Measurements from ENCODE around the gene PALM. TPM values are rescaled to one million over a fixed set of nuclear protein-coding genes. Genes with fewer than 3 reads are reported as not detected.

PALM gene
- total RNA-seq, 1 experiment from 2014 or later = 22.1 TPM

- TF ChIP-seq, protein P1, sequence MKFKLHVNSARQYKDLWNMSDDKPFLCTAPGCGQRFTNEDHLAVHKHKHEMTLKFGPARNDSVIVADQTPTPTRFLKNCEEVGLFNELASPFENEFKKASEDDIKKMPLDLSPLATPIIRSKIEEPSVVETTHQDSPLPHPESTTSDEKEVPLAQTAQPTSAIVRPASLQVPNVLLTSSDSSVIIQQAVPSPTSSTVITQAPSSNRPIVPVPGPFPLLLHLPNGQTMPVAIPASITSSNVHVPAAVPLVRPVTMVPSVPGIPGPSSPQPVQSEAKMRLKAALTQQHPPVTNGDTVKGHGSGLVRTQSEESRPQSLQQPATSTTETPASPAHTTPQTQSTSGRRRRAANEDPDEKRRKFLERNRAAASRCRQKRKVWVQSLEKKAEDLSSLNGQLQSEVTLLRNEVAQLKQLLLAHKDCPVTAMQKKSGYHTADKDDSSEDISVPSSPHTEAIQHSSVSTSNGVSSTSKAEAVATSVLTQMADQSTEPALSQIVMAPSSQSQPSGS (CRISPR knock-in tag; IDR thresholded peaks at IDR 0.05; ENCODE audit: borderline replicate concordance, low read depth) = no peak
- TF ChIP-seq TEAD4 (CRISPR knock-in tag; IDR thresholded peaks at IDR 0.05) (no peak), USF2 (CRISPR knock-in tag; IDR thresholded peaks at IDR 0.05) (no peak)
These were observed 38.2 kb downstream of the PALM start (continued) for GRCh38 chr19:746956-747355.

GRCh38 chr19:747432-748273 lies 38.9 kb downstream of the PALM start:
- Mint-ChIP-seq H3K27me3 (ENCODE audit: low read depth) (no peaks in the 10 kb centered on the region), H3K9me3 (peaks cover 4% of the 10 kb centered on the region; the same call in 1 of the 2 replicates), H3K4me3 (no peak overlapping the region), H3K36me3 (peaks cover 3% of the 10 kb centered on the region; the same call in 1 of the 2 replicates), H3K4me1 (no peaks in the 10 kb centered on the region), H3K27ac (no peak overlapping the region)
- DNase-seq (ENCODE audit: low spot score) (no peak), ATAC-seq (no peak)
- CTCF ChIA-PET = no interaction called here
- TF ChIP-seq FOXP1 (CRISPR knock-in tag; IDR thresholded peaks at IDR 0.05; ENCODE audit: borderline replicate concordance) (peak; percentile 33; the same call in 1 of the 2 replicates), GRHL2 (CRISPR knock-in tag; IDR thresholded peaks at IDR 0.05; ENCODE audit: insufficient replicate concordance, severe bottlenecking) (no peak), E2F1 (CRISPR knock-in tag; IDR thresholded peaks at IDR 0.05) (no peak)
- TF ChIP-seq, protein P2, sequence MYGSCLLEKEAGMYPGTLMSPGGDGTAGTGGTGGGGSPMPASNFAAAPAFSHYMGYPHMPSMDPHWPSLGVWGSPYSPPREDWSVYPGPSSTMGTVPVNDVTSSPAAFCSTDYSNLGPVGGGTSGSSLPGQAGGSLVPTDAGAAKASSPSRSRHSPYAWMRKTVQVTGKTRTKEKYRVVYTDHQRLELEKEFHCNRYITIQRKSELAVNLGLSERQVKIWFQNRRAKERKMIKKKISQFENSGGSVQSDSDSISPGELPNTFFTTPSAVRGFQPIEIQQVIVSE (CRISPR knock-in tag; IDR thresholded peaks at IDR 0.05; ENCODE audit: borderline replicate concordance) = no peak
- POLR2A ChIA-PET = no interaction called here

DNA sequence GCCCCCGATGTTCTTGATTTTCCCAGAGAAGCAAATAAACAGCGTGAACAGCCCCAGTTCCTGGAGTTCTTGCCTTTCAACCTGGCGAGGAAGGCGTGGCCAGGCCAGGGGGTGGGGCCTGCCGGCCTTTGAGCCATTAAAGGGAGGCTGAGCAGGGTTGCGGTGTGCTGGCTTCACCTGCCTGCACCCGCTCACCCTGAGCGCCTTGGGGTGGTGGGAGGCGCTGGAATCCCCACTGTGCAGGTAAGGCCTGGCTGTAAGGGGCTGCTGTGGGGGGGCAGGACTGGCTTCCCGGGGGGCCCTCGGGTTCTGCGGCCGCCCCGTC lies 39.5 kb downstream of the PALM start:
- TF ChIP-seq EMX1 (CRISPR knock-in tag; IDR thresholded peaks at IDR 0.05) (no peak), OVOL2 (CRISPR knock-in tag; IDR thresholded peaks at IDR 0.05; ENCODE audit: borderline replicate concordance) (no peak), RELA (CRISPR knock-in tag; IDR thresholded peaks at IDR 0.05; ENCODE audit: borderline replicate concordance) (no peak), ERG (CRISPR knock-in tag; IDR thresholded peaks at IDR 0.05) (no peak), ZNF263 (CRISPR knock-in tag; IDR thresholded peaks at IDR 0.05; ENCODE audit: low read depth) (no peak), MAX (CRISPR knock-in tag; IDR thresholded peaks at IDR 0.05) (no peak), HMGXB4 (CRISPR knock-in tag; IDR thresholded peaks at IDR 0.05) (no peak), ZNF121 (CRISPR knock-in tag; IDR thresholded peaks at IDR 0.05) (no peak), HMGA2 (CRISPR knock-in tag; IDR thresholded peaks at IDR 0.05) (no peak), ZNF138 (CRISPR knock-in tag; conservative IDR thresholded peaks at IDR 0.05) (no peak)
- TF ChIP-seq, protein P3, sequence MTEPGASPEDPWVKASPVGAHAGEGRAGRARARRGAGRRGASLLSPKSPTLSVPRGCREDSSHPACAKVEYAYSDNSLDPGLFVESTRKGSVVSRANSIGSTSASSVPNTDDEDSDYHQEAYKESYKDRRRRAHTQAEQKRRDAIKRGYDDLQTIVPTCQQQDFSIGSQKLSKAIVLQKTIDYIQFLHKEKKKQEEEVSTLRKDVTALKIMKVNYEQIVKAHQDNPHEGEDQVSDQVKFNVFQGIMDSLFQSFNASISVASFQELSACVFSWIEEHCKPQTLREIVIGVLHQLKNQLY (CRISPR knock-in tag; IDR thresholded peaks at IDR 0.05) = no peak
- TF ChIP-seq, protein P4, sequence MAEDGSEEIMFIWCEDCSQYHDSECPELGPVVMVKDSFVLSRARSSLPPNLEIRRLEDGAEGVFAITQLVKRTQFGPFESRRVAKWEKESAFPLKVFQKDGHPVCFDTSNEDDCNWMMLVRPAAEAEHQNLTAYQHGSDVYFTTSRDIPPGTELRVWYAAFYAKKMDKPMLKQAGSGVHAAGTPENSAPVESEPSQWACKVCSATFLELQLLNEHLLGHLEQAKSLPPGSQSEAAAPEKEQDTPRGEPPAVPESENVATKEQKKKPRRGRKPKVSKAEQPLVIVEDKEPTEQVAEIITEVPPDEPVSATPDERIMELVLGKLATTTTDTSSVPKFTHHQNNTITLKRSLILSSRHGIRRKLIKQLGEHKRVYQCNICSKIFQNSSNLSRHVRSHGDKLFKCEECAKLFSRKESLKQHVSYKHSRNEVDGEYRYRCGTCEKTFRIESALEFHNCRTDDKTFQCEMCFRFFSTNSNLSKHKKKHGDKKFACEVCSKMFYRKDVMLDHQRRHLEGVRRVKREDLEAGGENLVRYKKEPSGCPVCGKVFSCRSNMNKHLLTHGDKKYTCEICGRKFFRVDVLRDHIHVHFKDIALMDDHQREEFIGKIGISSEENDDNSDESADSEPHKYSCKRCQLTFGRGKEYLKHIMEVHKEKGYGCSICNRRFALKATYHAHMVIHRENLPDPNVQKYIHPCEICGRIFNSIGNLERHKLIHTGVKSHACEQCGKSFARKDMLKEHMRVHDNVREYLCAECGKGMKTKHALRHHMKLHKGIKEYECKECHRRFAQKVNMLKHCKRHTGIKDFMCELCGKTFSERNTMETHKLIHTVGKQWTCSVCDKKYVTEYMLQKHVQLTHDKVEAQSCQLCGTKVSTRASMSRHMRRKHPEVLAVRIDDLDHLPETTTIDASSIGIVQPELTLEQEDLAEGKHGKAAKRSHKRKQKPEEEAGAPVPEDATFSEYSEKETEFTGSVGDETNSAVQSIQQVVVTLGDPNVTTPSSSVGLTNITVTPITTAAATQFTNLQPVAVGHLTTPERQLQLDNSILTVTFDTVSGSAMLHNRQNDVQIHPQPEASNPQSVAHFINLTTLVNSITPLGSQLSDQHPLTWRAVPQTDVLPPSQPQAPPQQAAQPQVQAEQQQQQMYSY (CRISPR knock-in tag; IDR thresholded peaks at IDR 0.05) = no peak
- no peaks in the 10 kb centered on the region for H3K4me1 Mint-ChIP-seq
- ChIA-PET CTCF (no interaction called here), POLR2A (no interaction called here)
- peaks cover 3% of the 10 kb centered on the region; the same call in 1 of the 2 replicates for H3K36me3 Mint-ChIP-seq
- no peaks in the 10 kb centered on the region for H3K27me3 Mint-ChIP-seq (ENCODE audit: low read depth)
- no peak overlapping the region for H3K27ac Mint-ChIP-seq
- peaks cover 4% of the 10 kb centered on the region; the same call in 1 of the 2 replicates for H3K9me3 Mint-ChIP-seq
- peak; percentile 42; the same call in 1 of the 2 replicates for ATAC-seq
- H3K4me3 Mint-ChIP-seq = no peak overlapping the region
- no peak for DNase-seq (ENCODE audit: low spot score)

Measured in WTC11 (cell line).